ENCODE measurements around the gene CACNA2D2.

Gene CACNA2D2

GRCh38 chr3:50350527-50351322 is 152.7 kb downstream of the CACNA2D2 start, which contains the start of the genes CYB561D2 and NPRL2:
TSS of gene CYB561D2 (plus strand) at chr3:50350862. CDS start at chr3:50351434, 572 bp downstream.
TSS of gene NPRL2 (minus strand) at chr3:50350775. CDS start at chr3:50350652, 123 bp downstream.
- TF ChIP-seq, protein P1, sequence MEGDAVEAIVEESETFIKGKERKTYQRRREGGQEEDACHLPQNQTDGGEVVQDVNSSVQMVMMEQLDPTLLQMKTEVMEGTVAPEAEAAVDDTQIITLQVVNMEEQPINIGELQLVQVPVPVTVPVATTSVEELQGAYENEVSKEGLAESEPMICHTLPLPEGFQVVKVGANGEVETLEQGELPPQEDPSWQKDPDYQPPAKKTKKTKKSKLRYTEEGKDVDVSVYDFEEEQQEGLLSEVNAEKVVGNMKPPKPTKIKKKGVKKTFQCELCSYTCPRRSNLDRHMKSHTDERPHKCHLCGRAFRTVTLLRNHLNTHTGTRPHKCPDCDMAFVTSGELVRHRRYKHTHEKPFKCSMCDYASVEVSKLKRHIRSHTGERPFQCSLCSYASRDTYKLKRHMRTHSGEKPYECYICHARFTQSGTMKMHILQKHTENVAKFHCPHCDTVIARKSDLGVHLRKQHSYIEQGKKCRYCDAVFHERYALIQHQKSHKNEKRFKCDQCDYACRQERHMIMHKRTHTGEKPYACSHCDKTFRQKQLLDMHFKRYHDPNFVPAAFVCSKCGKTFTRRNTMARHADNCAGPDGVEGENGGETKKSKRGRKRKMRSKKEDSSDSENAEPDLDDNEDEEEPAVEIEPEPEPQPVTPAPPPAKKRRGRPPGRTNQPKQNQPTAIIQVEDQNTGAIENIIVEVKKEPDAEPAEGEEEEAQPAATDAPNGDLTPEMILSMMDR (IDR thresholded peaks at IDR 0.05; ENCODE audit: borderline replicate concordance, insufficient read depth, low read depth, low read length) = no peak
- H3K4me3 ChIP-seq (ENCODE audit: low read depth, low read length) = peak within 1 kb of the TSS; percentile 99

DNA sequence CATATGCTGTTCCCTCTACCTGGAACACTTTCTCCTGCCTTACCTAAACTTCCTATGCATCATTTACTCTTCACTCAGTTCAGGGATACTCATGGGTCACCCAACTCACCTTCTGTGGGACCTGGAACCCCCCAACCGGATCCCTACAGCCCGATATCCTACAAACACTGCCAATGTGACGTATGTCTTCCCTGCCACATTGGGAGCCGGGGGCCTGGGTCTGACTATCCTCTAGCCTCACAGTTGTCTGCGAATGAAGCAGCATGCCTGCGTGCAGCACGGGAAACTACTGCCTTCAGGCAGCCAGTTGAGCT is 153.3 kb downstream of the CACNA2D2 start:
- TF ChIP-seq, protein P1 (IDR thresholded peaks at IDR 0.05; ENCODE audit: borderline replicate concordance, insufficient read depth, low read depth, low read length) = no peak
- peak overlapping the region; percentile 99 for H3K4me3 ChIP-seq (ENCODE audit: low read depth, low read length)

- H3K4me3 ChIP-seq (ENCODE audit: low read depth, low read length) = no peak overlapping the region
Observed at GRCh38 chr3:50347187-50347813, 156.1 kb downstream of the CACNA2D2 start.

GRCh38 chr3:50345586-50346234 is 157.7 kb downstream of the CACNA2D2 start, which contains the start of gene ZMYND10:
TSS of gene ZMYND10 (minus strand) at chr3:50345732. CDS start at chr3:50345579, 153 bp downstream.
- H3K4me3 ChIP-seq (ENCODE audit: low read depth, low read length) = peak within 1 kb of the TSS; percentile 27
- TF ChIP-seq, protein P1 (IDR thresholded peaks at IDR 0.05; ENCODE audit: borderline replicate concordance, insufficient read depth, low read depth, low read length) = 0 out of 2 replicates have a peak, but pooled peaks have one; percentile 3

More at GRCh38 chr3:50347187-50347813, 156.1 kb downstream of the CACNA2D2 start:
- TF ChIP-seq, protein P1 (IDR thresholded peaks at IDR 0.05; ENCODE audit: borderline replicate concordance, insufficient read depth, low read depth, low read length) = peak; percentile 50; the same call in 1 of the 2 replicates

GRCh38 chr3:50345008-50345407 is 158.4 kb downstream of the CACNA2D2 start:
- TF ChIP-seq, protein P1 (IDR thresholded peaks at IDR 0.05; ENCODE audit: borderline replicate concordance, insufficient read depth, low read depth, low read length) = no peak
- H3K4me3 ChIP-seq (ENCODE audit: low read depth, low read length) = no peak overlapping the region

GRCh38 chr3:50342813-50343633 is 160.4 kb downstream of the CACNA2D2 start:
- TF ChIP-seq, protein P1 (IDR thresholded peaks at IDR 0.05; ENCODE audit: borderline replicate concordance, insufficient read depth, low read depth, low read length) = no peak
- H3K4me3 ChIP-seq (ENCODE audit: low read depth, low read length) = no peak overlapping the region

Measured in GM12875 (cell line).